HepG2 (cell line): Measurements from ENCODE around the gene ESPN. TPM values are rescaled to one million over a fixed set of nuclear protein-coding genes. Genes with fewer than 3 reads are reported as not detected.

Experiments
- CTCF ChIP-seq: sonication (generic); formaldehyde crosslinking; IDR thresholded peaks from 2 replicates; pipeline ENCODE4 v1.5.0; 2020; ENCODE audit warnings: mild to moderate bottlenecking, missing genetic modification reagents, moderate library complexity
- ISL2 ChIP-seq: sonication (generic); formaldehyde crosslinking; IDR thresholded peaks from 2 replicates; pipeline ENCODE4 v1.5.0; 2020; ENCODE audit warnings: missing genetic modification reagents
- KAT8 ChIP-seq: IDR thresholded peaks from 2 replicates; pipeline ENCODE4 v1.6.1; 2016; ENCODE audit warnings: missing genetic modification reagents, missing compliant biosample characterization
- MXD1 ChIP-seq: sonication (generic); formaldehyde crosslinking; IDR thresholded peaks from 2 replicates; pipeline ENCODE4 v1.4.0; 2020; ENCODE audit warnings: mild to moderate bottlenecking, missing genetic modification reagents
- MXD3 ChIP-seq: IDR thresholded peaks from 2 replicates; pipeline ENCODE4 v1.6.1; 2016; ENCODE audit warnings: mild to moderate bottlenecking, missing biosample characterization, missing genetic modification reagents
- NCOA1 ChIP-seq: sonication (generic); formaldehyde crosslinking; IDR thresholded peaks from 2 replicates; pipeline ENCODE4 v1.9.0; 2021; ENCODE audit warnings: missing genetic modification reagents
- PITX1 ChIP-seq: sonication (generic); formaldehyde crosslinking; IDR thresholded peaks from 2 replicates; pipeline ENCODE4 v1.5.1; 2020; ENCODE audit warnings: mild to moderate bottlenecking, missing genetic modification reagents
- PPARG ChIP-seq: conservative IDR thresholded peaks from 2 replicates; pipeline ENCODE4 v1.6.1; 2016; ENCODE audit warnings: missing biosample characterization, missing genetic modification reagents
- RARA ChIP-seq: IDR thresholded peaks from 2 replicates; pipeline ENCODE4 v1.6.1; 2016; ENCODE audit warnings: missing genetic modification reagents, missing compliant biosample characterization
- SAP130 ChIP-seq: IDR thresholded peaks from 2 replicates; pipeline ENCODE4 v1.6.1; 2016; ENCODE audit warnings: low read depth
- THYN1 ChIP-seq: sonication (generic); formaldehyde crosslinking; IDR thresholded peaks from 2 replicates; pipeline ENCODE4 v1.8.1; 2023; ENCODE audit warnings: low read depth, mild to moderate bottlenecking, moderate library complexity, missing genetic modification reagents, borderline replicate concordance
- ZBTB34 ChIP-seq: sonication (generic); formaldehyde crosslinking; IDR thresholded peaks from 2 replicates; pipeline ENCODE4 v1.8.0; 2022; ENCODE audit warnings: mild to moderate bottlenecking, missing genetic modification reagents
- ZBTB7B ChIP-seq: sonication (generic); formaldehyde crosslinking; IDR thresholded peaks from 2 replicates; pipeline ENCODE4 v1.4.0; 2020; ENCODE audit warnings: missing genetic modification reagents
- ZFAT ChIP-seq: sonication (generic); formaldehyde crosslinking; conservative IDR thresholded peaks from 2 replicates; pipeline ENCODE4 v1.8.1; 2023; ENCODE audit warnings: missing genetic modification reagents, inconsistent platforms
- ZNF253 ChIP-seq: sonication (generic); formaldehyde crosslinking; IDR thresholded peaks from 2 replicates; pipeline ENCODE4 v1.8.0; 2022; ENCODE audit warnings: mild to moderate bottlenecking, missing genetic modification reagents, borderline replicate concordance
- ZNF446 ChIP-seq: sonication (generic); formaldehyde crosslinking; IDR thresholded peaks from 2 replicates; pipeline ENCODE4 v1.5.0; 2020; ENCODE audit warnings: mild to moderate bottlenecking, missing genetic modification reagents
- ZNF512B ChIP-seq: sonication (generic); formaldehyde crosslinking; IDR thresholded peaks from 2 replicates; pipeline ENCODE4 v1.5.1; 2020; ENCODE audit warnings: missing genetic modification reagents, mild to moderate bottlenecking, borderline replicate concordance
- ZNF513 ChIP-seq: sonication (generic); formaldehyde crosslinking; conservative IDR thresholded peaks from 2 replicates; pipeline ENCODE4 v1.5.0; 2020; ENCODE audit warnings: missing genetic modification reagents
- ZNF556 ChIP-seq: sonication (generic); formaldehyde crosslinking; IDR thresholded peaks from 2 replicates; pipeline ENCODE4 v1.4.0; 2020; ENCODE audit warnings: mild to moderate bottlenecking, missing genetic modification reagents, borderline replicate concordance
- ZNF879 ChIP-seq: sonication (generic); formaldehyde crosslinking; IDR thresholded peaks from 2 replicates; pipeline ENCODE4 v1.8.1; 2023; ENCODE audit warnings: missing genetic modification reagents
- polyA plus RNA-seq, 8 experiments: library from polyadenylated mRNA; depleted of rRNA in 3 of 8; stranded (reverse) in 7 of 8; unstranded in 1 of 8; fragments of >200 nt; fragmentation: Illumina TruSeq in 4 of 8; extraction: Trizol in 4 of 8; gene quantifications; 2 replicates each; pipeline versions ENCODE4 v1.2.1 to v1.2.3, GENCODE V29; 2011 to 2016; ENCODE audit warnings: low read depth in 4 of 8, missing spikeins in 1 of 8, mixed read lengths in 1 of 8; ENCODE audit not compliant: insufficient read depth in 1 of 8
- total RNA-seq, 5 experiments: library from RNA; depleted of rRNA; stranded (reverse); fragments of >200 nt; fragmentation: Illumina TruSeq; extraction: Trizol; gene quantifications; 2 replicates each; pipeline ENCODE4 v1.2.3, GENCODE V29; 2016; ENCODE audit warnings: low read depth in 1 of 5

The ESPN gene
- total and polyA plus RNA-seq, 2 of the 13 experiments (the other 11 are each of a cell fraction or from before 2014, with no cell fraction given) = 48.6 to 54.2 TPM

- peak; percentile 25; the same call in 1 of the 2 replicates for TF ChIP-seq ZBTB34 (CRISPR knock-in tag)
- peak; percentile 58 for TF ChIP-seq SAP130 (CRISPR knock-in tag)
- TF ChIP-seq ZNF446 (CRISPR knock-in tag) = 0 out of 2 replicates have a peak, but pooled peaks have one; percentile 58
- TF ChIP-seq PITX1 (CRISPR knock-in tag) = no peak
- TF ChIP-seq THYN1 = no peak
- 0 out of 2 replicates have a peak, but pooled peaks have one; percentile 33 for TF ChIP-seq ZBTB7B (CRISPR knock-in tag)
- TF ChIP-seq ZNF556 (CRISPR knock-in tag) = peak; percentile 66; the same call in 1 of the 2 replicates
- TF ChIP-seq KAT8 (CRISPR knock-in tag) = no peak; the same call in 1 of the 2 replicates
- TF ChIP-seq ZFAT (CRISPR knock-in tag) = no peak
- no peak for TF ChIP-seq NCOA1 (CRISPR knock-in tag)
- TF ChIP-seq ZNF512B = no peak
- no peak for TF ChIP-seq ZNF253 (CRISPR knock-in tag)
- peak; percentile 27 for TF ChIP-seq MXD3 (CRISPR knock-in tag)
- TF ChIP-seq ISL2 (CRISPR knock-in tag) = peak; percentile 25; the same call in 1 of the 2 replicates
- peak; percentile 39; the same call in 1 of the 2 replicates for TF ChIP-seq PPARG (CRISPR knock-in tag)
- peak; percentile 15; the same call in 1 of the 2 replicates for TF ChIP-seq CTCF (CRISPR knock-in tag)
- TF ChIP-seq ZNF879 = 0 out of 2 replicates have a peak, but pooled peaks have one; percentile 63
- TF ChIP-seq RARA (CRISPR knock-in tag) = 0 out of 2 replicates have a peak, but pooled peaks have one; percentile 7
- peak; percentile 46; the same call in 1 of the 2 replicates for TF ChIP-seq MXD1
- no peak for TF ChIP-seq ZNF513
Observed at GRCh38 chr1:6393400-6394187, 31.0 kb upstream of the ESPN start, which contains the start of gene ACOT7 (continued).
